ENCODE results near the gene EMILIN2. TPM values are rescaled to one million over a fixed set of nuclear protein-coding genes. Genes with fewer than 3 reads are reported as not detected.
"Not testable (repeated sequence)": the region's sequence is repeated elsewhere in the genome, so short reads cannot be mapped to it uniquely, and the experiment has no call there.

The EMILIN2 gene
- total and polyA plus RNA-seq, 2 donors from 2014 or later: 4.3 to 24.0 TPM

GRCh38 chr18:2851771-2852170 lies 5.0 kb downstream of the EMILIN2 start:
- no peak overlapping the region for H3K4me3 ChIP-seq (ENCODE audit: low read length in 3 of 3)
- DNase-seq (no peak), FAIRE-seq (no peak)
- H3K9ac ChIP-seq (ENCODE audit: low read length in 3 of 3): no peak overlapping the region
- TF ChIP-seq, protein P1, sequence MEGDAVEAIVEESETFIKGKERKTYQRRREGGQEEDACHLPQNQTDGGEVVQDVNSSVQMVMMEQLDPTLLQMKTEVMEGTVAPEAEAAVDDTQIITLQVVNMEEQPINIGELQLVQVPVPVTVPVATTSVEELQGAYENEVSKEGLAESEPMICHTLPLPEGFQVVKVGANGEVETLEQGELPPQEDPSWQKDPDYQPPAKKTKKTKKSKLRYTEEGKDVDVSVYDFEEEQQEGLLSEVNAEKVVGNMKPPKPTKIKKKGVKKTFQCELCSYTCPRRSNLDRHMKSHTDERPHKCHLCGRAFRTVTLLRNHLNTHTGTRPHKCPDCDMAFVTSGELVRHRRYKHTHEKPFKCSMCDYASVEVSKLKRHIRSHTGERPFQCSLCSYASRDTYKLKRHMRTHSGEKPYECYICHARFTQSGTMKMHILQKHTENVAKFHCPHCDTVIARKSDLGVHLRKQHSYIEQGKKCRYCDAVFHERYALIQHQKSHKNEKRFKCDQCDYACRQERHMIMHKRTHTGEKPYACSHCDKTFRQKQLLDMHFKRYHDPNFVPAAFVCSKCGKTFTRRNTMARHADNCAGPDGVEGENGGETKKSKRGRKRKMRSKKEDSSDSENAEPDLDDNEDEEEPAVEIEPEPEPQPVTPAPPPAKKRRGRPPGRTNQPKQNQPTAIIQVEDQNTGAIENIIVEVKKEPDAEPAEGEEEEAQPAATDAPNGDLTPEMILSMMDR (IDR thresholded peaks at IDR 0.05; ENCODE audit: borderline replicate concordance, extremely low read depth, insufficient read depth): no peak
- peaks cover 8% of the 10 kb centered on the region for H3K27me3 ChIP-seq (ENCODE audit: control insufficient read depth, insufficient read depth, low read length)
- intact Hi-C loops (cut with DNase I): no loop called here
- no peaks in the 10 kb centered on the region for H3K9me3 ChIP-seq (ENCODE audit: control insufficient read depth in 2 of 3, insufficient read depth in 1 of 3, low read length in 3 of 3)
- H3K4me1 ChIP-seq (ENCODE audit: control insufficient read depth in 2 of 3, insufficient read depth in 2 of 3, low read depth in 1 of 3, low read length in 3 of 3): peaks cover 0 to 4% (median 0%) of the 10 kb centered on the region in 3 donors
- H3K36me3 ChIP-seq (ENCODE audit: control insufficient read depth in 2 of 3, insufficient read depth in 3 of 3, low read length in 3 of 3): no peaks in the 10 kb centered on the region
- H3K27ac ChIP-seq (ENCODE audit: low read depth in 2 of 2, low read length in 2 of 2): no peak overlapping the region

GRCh38 chr18:2852460-2852859 lies 5.7 kb downstream of the EMILIN2 start:
- H3K9me3 ChIP-seq (ENCODE audit: control insufficient read depth in 2 of 3, insufficient read depth in 1 of 3, low read length in 3 of 3); H3K4me3 ChIP-seq (ENCODE audit: low read length in 3 of 3); H3K4me1 ChIP-seq (ENCODE audit: control insufficient read depth in 2 of 3, insufficient read depth in 2 of 3, low read depth in 1 of 3, low read length in 3 of 3); FAIRE-seq; intact Hi-C loops (cut with DNase I); H3K27ac ChIP-seq (ENCODE audit: low read depth in 2 of 2, low read length in 2 of 2); H3K9ac ChIP-seq (ENCODE audit: low read length in 3 of 3); H3K36me3 ChIP-seq (ENCODE audit: control insufficient read depth in 2 of 3, insufficient read depth in 3 of 3, low read length in 3 of 3); H3K27me3 ChIP-seq (ENCODE audit: control insufficient read depth, insufficient read depth, low read length); DNase-seq: not testable (repeated sequence)

DNA sequence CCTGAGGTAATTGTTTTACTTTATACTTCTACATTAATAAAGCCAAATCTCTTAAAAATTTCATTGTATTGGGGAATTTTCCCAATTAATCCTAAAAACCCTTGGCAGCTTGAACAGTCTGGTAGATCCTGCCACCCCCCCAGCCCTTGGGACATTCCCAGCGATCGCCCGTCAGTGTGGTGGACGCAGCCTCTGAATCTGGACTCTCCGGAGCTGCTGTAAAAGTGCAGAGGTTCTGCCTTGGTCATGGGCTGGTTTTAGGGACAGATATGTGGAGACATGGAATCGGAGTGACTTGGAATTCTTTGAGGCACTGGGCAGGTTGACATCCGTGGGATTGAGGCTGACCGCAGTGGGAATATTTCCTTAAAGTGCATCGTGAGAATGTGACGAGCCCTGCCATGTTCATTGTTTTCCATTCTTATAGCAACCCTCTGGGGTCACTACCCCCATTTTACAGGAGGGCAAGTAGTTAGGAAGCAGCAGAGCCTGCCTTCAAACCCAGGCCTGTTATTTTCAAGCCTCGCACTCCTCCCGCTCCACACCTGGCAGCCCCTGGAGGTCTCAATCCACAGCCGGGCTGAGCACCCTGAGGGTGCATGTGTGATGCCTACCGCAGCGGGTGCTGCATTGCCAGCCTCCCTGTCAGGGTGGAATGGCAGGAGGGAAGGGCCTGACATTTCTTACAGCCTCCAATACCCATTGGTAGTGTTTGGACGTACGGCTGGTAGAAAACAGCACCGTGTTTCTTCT lies 6.5 kb downstream of the EMILIN2 start:
- FAIRE-seq (no peak), DNase-seq (no peak)
- Histone ChIP-seq H3K4me3 (ENCODE audit: low read length in 3 of 3) (no peak overlapping the region), H3K9me3 (ENCODE audit: control insufficient read depth in 2 of 3, insufficient read depth in 1 of 3, low read length in 3 of 3) (no peaks in the 10 kb centered on the region), H3K36me3 (ENCODE audit: control insufficient read depth in 2 of 3, insufficient read depth in 3 of 3, low read length in 3 of 3) (no peaks in the 10 kb centered on the region), H3K9ac (ENCODE audit: low read length in 3 of 3) (no peak overlapping the region), H3K4me1 (ENCODE audit: control insufficient read depth in 2 of 3, insufficient read depth in 2 of 3, low read depth in 1 of 3, low read length in 3 of 3) (no peaks in the 10 kb centered on the region), H3K27me3 (ENCODE audit: control insufficient read depth, insufficient read depth, low read length) (peaks cover 4% of the 10 kb centered on the region), H3K27ac (ENCODE audit: low read depth in 2 of 2, low read length in 2 of 2) (no peak overlapping the region)
- intact Hi-C loops (cut with DNase I): no loop called here
- TF ChIP-seq, protein P1 (IDR thresholded peaks at IDR 0.05; ENCODE audit: borderline replicate concordance, extremely low read depth, insufficient read depth): no peak

DNA sequence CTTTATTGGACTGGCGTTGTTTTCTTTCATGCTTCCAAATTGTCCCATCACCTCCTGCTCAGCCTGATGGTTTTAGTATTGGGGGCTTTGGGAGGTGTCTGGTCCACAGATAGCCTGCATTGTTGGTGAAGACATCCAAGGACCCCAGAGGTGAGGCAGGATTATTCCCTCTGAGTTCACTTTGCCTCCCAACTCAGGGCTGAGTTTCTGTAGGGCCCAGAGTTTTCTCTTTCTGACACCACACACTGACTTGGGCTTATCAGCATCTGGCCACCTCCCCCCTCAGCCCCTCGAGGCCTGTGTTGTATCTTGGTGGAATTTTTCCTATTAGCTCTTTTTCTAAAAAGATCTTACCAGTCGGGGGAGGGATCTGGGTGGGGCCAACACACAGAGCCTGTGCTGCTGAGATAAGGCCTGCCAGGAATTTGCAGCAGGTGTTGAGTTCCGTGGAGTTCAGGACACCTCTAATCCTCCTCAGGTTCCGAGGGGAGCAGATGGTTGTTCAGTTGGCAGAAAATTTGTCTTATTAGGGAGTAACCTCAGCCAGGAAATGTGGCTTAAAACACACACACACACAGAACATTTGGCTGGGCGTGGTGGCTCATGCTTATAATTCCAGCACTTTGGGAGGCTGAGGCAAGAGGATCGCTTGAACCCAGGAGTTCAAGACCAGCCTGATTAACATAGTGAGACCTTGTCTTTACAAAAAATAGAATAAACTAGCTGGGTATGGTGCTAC lies 7.3 kb downstream of the EMILIN2 start:
- TF ChIP-seq, protein P1 (IDR thresholded peaks at IDR 0.05; ENCODE audit: borderline replicate concordance, extremely low read depth, insufficient read depth): no peak
- H3K9ac ChIP-seq (ENCODE audit: low read length in 3 of 3): no peak overlapping the region
- H3K36me3 ChIP-seq (ENCODE audit: control insufficient read depth in 2 of 3, insufficient read depth in 3 of 3, low read length in 3 of 3): no peaks in the 10 kb centered on the region
- no peaks in the 10 kb centered on the region for H3K27me3 ChIP-seq (ENCODE audit: control insufficient read depth, insufficient read depth, low read length)
- H3K4me1 ChIP-seq (ENCODE audit: control insufficient read depth in 2 of 3, insufficient read depth in 2 of 3, low read depth in 1 of 3, low read length in 3 of 3): no peaks in the 10 kb centered on the region
- no peak overlapping the region for H3K4me3 ChIP-seq (ENCODE audit: low read length in 3 of 3)
- no peaks in the 10 kb centered on the region for H3K9me3 ChIP-seq (ENCODE audit: control insufficient read depth in 2 of 3, insufficient read depth in 1 of 3, low read length in 3 of 3)
- FAIRE-seq: no peak
- no peak overlapping the region for H3K27ac ChIP-seq (ENCODE audit: low read depth in 2 of 2, low read length in 2 of 2)
- DNase-seq: peak in 1 of 5 donors; percentile 7
- intact Hi-C loops (cut with DNase I): no loop called here
